ENCODE measurements around the gene MAPK8IP3.
A peak's percentile ranks its signal among the peaks of the same experiment; 100 is the strongest.

MAPK8IP3 gene

GRCh38 chr16:1765826-1766225, 59.8 kb downstream of the MAPK8IP3 start:
- no peak for DNase-seq

- DNase-seq, result no peak
Observed at GRCh38 chr16:1766231-1766630, 60.2 kb downstream of the MAPK8IP3 start.

DNA sequence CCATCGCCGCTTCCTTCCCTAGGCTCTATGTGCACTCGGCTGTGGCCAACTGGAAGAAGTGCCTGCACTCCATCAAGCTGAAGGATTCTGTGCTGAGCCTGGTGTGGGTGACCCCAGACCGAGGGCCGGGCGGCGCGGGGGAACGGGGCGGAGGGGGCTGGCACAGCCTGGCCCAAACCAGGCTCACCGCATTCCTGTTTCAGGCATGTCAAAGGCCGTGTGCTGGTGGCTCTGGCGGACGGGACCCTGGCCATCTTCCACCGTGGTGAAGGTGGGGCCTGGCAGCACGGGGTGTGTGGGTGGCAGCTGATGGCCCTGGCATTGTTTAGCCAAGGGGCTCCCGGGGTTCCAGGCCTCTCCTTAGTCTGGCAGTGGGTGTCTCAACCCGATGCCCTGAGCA, 60.7 kb downstream of the MAPK8IP3 start:
- DNase-seq, result no peak

- DNase-seq, result no peak
Observed at GRCh38 chr16:1767116-1767994, 61.4 kb downstream of the MAPK8IP3 start.

GRCh38 chr16:1768061-1768766, 62.2 kb downstream of the MAPK8IP3 start:
- DNase-seq, result no peak

- no peak for DNase-seq
Observed at GRCh38 chr16:1768767-1769401, 62.9 kb downstream of the MAPK8IP3 start.

- DNase-seq, result no peak
Observed at GRCh38 chr16:1769402-1770300, 63.7 kb downstream of the MAPK8IP3 start.

DNA sequence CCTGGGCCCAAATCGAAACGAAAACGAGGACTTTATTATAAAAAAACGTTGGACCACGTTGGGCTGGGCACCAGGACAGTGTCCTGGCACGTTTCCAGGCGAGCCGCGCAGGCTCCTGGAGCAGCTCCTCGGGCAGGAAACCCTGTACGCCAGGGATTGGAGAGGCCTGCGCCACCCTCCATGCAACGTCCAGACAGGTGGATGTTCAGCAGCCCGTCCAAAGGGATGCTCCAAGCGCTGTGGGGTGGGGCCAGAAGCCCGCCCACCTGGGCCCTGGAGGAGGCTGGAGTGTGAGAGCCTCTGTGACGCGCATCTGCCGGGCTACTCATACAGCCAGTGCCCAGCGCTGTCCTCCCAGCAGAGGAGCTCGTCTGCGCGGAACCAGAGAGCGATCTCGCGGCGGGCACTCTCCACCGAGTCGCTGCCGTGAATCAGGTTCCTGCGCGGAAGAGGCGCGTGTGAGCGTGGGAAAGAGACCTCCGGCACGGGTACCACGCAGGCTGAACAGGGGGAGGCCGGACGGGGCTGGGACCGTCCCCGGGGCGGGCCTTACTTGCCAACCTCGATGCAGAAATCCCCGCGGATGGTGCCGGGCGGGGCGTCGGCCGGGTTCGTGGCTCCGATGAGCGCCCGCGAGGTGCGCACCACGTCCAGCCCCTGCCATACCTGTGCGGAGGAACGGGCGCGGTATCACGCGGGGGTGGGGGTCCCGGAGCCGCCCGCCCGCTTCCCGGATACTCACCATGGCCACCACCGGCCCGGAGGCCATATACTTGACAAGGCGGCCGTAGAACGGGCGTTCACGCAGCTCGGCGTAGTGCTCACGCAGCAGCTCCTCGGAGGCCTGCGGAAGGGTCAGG, 64.6 kb downstream of the MAPK8IP3 start:
- peak; percentile 50 for DNase-seq

- DNase-seq, result peak; percentile 83
Observed at GRCh38 chr16:1771188-1771863, 65.3 kb downstream of the MAPK8IP3 start, which contains the start of gene NME3. Gene NME3, minus strand, starts transcription at chr16:1771543. Its CDS starts 9 bp downstream, at chr16:1771534.

DNA sequence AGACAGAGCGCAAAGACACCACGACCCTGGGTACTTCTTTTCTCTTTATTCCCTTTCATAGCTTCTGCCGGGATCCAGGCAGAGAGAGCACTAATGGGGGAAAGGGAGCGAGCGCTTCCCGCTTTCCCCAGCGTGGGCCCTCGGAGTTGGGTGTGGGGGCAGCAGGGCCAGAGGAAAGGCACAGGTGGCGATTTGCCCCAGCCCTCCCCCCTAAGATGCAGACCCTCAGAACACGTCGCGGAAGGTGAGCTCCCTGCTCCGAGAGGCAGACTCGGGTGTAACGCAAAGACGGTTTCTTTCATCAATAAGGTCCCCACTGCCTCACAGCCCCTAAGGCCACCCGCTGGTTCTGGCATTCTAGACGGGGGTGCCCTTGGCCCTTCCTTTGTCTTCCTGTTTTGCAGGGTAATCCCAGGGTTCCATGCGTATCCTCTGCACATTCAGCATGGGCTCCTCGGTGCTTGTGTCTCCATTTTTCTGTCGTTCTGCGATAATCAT, 65.9 kb downstream of the MAPK8IP3 start:
- DNase-seq, result no peak

DNA sequence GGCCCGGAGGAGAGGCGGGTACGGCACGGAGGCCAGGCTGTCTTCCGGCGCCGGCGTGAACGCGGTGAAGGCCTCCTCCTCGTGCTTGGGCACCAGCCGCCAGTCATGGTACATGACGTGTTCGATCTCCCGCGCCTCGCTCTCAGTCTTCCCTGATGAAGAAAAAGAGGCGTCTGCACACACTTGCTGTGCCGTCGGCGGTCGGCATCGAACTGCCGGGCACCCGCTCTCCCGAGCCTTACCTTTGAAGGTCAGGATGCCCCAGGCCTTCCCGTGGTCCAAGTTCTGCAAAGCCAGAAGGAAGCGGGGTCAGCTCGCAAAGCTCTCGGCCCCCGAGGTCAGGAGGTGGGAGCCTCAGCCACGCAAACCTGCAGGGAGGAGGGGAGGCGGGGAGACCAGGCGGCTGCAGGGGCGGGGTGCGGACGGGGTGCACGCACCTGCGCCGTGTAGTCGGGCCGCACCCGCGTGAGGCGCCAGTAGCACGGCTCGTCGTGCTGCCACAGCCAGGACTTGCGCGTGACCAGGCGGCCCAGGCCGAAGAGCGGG, 66.4 kb downstream of the MAPK8IP3 start, which contains the start of gene EME2:
Gene EME2 (plus strand): TSS at position 449 of the 546 bp plus-strand sequence. CDS start 418 bp downstream, outside the sequence.
- peak; percentile 62 for DNase-seq

GRCh38 chr16:1772908-1773702, 67.1 kb downstream of the MAPK8IP3 start, which contains the start of gene MRPS34:
Gene MRPS34, minus strand, starts transcription at chr16:1773134. Its CDS starts 15 bp downstream, at chr16:1773119.
- DNase-seq, result peak; percentile 82

DNA sequence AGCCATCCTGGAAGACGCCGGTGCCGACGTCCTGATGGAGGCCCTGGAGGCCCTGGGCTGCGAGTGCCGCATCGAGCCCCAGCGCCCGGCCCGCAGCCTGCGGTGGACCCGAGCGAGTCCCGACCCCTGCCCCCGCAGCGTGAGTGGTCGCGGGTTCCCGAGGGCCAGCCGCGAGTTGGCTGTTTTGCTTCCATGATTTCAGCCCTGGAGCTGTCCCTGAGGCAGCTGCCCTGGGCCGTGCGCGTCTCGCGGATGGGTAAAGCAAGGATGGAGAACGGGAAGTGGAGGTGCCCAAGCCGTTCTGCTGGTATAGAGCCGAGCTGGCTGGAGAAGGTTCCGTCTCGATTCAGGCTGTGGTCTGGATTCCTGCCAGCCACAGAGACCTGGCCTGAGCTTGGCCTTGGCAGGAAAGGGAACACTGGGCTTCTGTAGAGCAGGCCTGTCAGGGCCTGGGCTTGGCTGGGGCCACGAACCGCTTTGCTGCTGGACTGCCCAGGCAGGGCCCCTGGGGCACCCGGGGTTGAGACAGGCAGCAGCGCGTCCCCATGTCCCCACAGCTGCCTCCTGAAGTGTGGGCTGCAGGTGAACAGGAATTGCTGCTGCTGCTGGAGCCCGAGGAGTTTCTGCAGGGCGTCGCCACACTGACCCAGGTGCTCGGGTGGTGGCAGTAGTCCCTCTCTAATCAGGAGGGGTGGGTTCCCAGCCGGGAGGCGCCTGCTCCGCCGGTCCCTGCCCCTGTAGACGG, 67.9 kb downstream of the MAPK8IP3 start:
- peak; percentile 40 for DNase-seq

- DNase-seq, result no peak
Observed at GRCh38 chr16:1774448-1774780, 68.4 kb downstream of the MAPK8IP3 start.

GRCh38 chr16:1775006-1775845, 69.2 kb downstream of the MAPK8IP3 start:
- DNase-seq, result no peak

- no peak for DNase-seq
Observed at GRCh38 chr16:1775846-1776671, 70.1 kb downstream of the MAPK8IP3 start.

DNA sequence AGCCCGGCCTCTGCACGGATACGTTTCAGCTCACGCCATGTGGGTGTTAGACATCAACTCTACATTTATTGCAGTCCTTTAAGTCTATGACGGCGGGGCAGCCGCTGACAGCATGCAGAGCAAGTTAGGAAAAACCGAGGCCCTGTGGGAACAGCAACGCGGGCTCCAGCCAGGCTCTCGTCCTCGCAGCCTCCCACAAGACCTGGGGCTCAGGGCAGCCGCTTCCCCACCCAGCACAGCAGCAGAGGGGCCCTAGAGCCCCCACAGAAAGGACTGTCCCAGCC, 70.6 kb downstream of the MAPK8IP3 start:
- DNase-seq, result no peak
